ENCODE data around the gene BACE2.

DNA sequence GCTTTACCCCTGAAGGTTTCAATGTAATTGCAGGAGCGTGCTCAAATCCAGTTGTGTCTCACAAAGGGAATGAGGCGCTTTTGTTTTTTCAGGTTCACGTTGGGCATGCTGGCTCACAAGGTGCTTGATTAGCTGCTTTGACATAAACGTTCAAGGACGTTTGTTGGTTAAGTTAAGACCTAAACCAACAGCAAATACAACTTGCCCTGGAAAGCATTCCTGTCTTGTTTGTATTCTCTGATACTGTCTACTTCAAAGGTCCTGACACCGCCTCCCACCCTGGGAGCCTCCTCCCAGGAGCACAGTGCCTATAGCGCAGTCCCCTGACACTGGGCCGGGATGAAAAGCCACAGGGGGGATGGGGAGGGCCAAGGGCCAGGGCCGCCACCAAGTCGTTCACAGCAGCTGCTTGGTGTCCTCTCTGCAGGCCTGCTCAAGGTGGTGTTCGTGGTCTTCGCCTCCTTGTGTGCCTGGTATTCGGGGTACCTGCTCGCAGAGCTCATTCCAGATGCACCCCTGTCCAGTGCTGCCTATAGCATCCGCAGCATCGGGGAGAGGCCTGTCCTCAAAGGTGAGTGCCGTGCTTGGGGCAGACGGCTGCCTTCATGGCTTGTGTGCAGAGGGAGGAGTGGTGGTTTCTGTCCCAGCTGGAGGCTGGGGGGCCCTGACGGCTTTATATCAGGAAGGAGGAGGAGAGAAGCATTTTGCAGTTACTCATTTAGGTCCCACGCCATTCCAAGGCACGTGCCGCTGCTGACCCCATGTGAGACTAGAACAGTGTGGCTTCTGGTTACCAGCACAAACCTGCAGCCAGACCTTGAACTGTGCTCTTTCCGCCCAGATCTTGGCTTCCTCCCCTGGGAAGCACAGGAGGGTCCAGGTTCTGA lies 154.8 kb downstream of the BACE2 start:
- TF ChIP-seq CTCF (IDR thresholded peaks at IDR 0.05), result no peak
- no peak for TF ChIP-seq POLR2A (IDR thresholded peaks at IDR 0.05)
